ENCODE measurements around the gene PRR23E.

PRR23E gene

DNA sequence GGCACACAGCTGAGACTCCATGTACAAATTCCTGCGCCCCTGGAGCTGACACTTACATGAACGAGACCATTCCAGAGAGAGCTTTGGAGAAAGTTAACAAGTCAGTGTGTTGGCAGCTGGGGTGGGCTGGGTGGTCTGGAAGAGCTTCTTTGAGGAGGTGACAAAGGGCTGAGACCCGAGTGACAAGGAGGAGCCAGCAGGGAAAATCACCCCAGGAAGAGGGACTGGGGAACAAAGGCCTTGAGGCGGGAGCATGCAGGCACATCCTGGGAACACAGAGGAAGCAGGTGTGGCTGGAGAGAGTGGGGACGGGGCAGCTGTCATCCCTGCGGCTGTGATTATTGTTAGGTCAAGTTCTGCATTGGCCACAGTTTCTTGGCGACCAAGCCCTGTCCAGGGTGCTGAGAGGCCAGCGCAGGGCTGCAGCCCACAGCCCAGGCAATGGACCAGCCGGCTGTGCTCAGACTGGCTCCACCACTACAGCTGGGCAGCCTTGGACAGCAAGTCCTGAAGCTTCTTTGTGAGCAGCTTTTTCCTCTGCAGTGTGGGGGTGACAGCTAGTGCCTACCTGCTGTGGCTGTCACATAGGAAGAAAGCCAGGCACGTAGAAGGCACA, 34.2 kb upstream of the PRR23E start:
- no peak for ATAC-seq
- H3K27ac Mint-ChIP-seq = no peak overlapping the region
- H3K4me3 Mint-ChIP-seq = no peak overlapping the region
- H3K4me1 Mint-ChIP-seq = no peaks in the 10 kb centered on the region
- no peaks in the 10 kb centered on the region for H3K36me3 Mint-ChIP-seq
- H3K9me3 Mint-ChIP-seq = no peaks in the 10 kb centered on the region
- no peaks in the 10 kb centered on the region for H3K27me3 Mint-ChIP-seq

DNA sequence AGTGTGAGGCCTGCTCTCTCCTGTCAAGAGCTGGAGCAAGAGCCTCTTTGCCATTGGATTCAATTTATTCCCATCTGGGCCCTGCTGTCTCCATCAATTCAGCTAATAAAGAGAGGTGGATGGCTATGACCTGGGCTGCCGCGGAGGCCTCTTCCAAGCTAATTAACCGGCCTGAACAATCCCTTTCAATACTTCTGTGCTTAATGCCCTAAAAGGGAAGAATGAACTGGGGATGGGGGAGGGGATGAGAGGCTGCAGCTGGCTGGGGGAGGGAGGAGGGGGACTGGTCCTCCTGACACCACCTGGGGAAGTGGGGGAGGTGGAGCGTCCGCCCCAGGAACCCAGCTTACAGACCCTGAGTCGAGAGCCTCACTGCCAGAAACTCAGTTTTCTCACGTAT, 33.4 kb upstream of the PRR23E start:
- no peak for ATAC-seq
- H3K36me3 Mint-ChIP-seq = no peaks in the 10 kb centered on the region
- no peaks in the 10 kb centered on the region for H3K27me3 Mint-ChIP-seq
- no peak overlapping the region for H3K27ac Mint-ChIP-seq
- no peaks in the 10 kb centered on the region for H3K4me1 Mint-ChIP-seq
- H3K9me3 Mint-ChIP-seq = no peaks in the 10 kb centered on the region
- no peak overlapping the region for H3K4me3 Mint-ChIP-seq

DNA sequence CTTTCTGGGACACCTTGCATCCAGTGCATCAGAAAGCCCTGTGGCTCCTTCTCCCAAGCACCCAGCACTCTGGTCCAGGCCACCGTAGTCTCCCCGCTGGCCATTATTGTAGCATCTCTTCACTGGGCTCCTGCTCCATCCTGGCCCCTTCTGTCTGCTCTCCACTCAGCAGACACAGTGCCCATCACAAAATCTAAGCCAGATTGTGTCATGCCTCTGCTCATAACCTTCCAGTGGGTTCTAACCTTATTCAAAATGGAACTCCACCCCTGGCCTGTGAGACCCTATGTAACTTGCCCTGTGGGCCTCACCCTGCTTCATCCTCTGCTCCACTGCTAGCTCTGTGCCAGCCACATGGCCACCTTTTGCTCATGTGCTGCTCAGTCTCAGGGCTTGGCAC, 31.7 kb upstream of the PRR23E start:
- H3K4me3 Mint-ChIP-seq = no peak overlapping the region
- ATAC-seq = no peak
- peaks cover 5% of the 10 kb centered on the region for H3K27me3 Mint-ChIP-seq
- no peaks in the 10 kb centered on the region for H3K9me3 Mint-ChIP-seq
- H3K4me1 Mint-ChIP-seq = no peaks in the 10 kb centered on the region
- H3K36me3 Mint-ChIP-seq = no peaks in the 10 kb centered on the region
- no peak overlapping the region for H3K27ac Mint-ChIP-seq

DNA sequence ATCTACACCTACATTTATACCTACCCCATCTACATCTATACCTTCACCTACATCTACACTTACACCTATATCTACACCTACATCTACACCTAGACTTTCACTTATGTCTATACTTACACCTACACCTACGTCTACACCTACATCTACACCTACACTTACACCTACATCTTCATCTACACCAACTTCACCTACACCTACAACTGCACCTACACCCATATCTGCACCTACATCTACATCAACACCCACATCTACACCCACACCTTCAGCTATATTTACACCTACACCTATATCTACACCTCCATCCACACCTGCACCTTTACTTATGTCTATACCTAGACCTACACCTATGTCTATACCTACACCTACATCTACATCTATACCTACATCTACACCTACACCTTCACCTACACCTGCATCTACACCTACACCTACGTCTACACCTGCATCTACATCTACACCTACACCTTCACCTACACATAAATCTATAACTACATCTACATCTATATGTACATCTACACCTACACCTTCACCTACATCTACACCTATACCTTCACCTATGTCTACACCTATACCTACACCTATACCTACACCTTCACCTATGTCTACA, 30.9 kb upstream of the PRR23E start:
- Mint-ChIP-seq H3K27ac (no peak overlapping the region), H3K27me3 (peaks cover 13% of the 10 kb centered on the region), H3K4me3 (no peak overlapping the region), H3K4me1 (no peaks in the 10 kb centered on the region), H3K36me3 (no peaks in the 10 kb centered on the region), H3K9me3 (no peaks in the 10 kb centered on the region)
- ATAC-seq = no peak

DNA sequence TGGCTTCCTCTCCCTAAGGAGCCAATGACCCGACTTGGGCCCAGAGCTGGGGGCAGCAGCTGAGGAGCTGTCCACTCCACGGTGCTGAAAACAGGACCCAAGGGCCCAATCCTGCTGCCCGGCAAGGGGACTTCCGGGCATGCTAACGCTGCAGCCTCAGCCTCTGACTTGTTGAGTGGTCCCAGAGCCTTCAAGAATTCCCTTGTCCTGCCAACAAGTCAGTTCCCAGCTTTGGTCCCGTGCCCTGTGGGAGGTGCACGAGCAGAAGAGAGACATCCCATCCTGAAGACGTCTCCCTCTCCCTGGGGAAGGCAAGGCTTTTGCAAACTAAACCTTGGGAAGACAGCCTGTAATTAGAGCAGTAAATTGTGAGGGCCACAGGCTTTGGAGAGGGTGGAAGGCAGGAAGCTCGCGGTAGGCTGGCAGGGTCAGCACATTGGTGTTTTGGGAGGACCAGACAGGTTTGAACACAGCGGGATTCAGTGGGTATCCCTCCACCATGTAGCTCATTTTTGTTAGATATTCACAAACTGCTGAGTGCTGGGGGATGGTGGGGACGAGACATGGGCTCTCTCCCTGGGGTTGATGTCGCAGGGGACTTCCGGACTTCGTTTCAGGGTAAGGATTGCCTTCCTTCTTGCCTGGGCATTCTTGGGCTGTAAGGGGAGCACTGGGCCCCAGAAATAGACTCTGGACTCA, 29.8 kb upstream of the PRR23E start:
- no peaks in the 10 kb centered on the region for H3K36me3 Mint-ChIP-seq
- peaks cover 24% of the 10 kb centered on the region for H3K27me3 Mint-ChIP-seq
- no peak for ATAC-seq
- no peak overlapping the region for H3K4me3 Mint-ChIP-seq
- no peak overlapping the region for H3K27ac Mint-ChIP-seq
- H3K4me1 Mint-ChIP-seq = no peaks in the 10 kb centered on the region
- H3K9me3 Mint-ChIP-seq = no peaks in the 10 kb centered on the region

DNA sequence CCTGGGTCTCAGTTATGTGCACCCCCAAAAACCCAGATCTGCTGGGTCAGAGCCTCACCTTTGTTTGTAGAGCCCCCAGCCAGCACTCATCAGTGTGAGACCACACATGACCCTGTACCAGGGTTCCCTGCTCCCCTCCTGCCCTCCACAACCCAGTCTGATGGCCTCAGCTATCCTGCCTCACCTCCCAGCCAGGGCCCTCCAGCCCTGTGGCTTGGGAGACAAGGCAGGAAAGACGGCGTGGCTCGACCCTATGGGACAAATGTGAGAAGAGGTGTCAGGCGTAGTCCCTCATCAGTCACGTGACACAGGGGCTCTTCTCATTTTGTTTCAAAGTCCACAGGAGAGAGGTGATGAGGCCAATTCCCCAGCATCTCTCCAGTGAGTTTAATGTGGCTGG, 28.3 kb upstream of the PRR23E start:
- Mint-ChIP-seq H3K27ac (no peak overlapping the region), H3K4me1 (no peaks in the 10 kb centered on the region), H3K9me3 (no peaks in the 10 kb centered on the region), H3K36me3 (no peaks in the 10 kb centered on the region), H3K27me3 (peaks cover 38% of the 10 kb centered on the region), H3K4me3 (no peak overlapping the region)
- ATAC-seq = no peak

DNA sequence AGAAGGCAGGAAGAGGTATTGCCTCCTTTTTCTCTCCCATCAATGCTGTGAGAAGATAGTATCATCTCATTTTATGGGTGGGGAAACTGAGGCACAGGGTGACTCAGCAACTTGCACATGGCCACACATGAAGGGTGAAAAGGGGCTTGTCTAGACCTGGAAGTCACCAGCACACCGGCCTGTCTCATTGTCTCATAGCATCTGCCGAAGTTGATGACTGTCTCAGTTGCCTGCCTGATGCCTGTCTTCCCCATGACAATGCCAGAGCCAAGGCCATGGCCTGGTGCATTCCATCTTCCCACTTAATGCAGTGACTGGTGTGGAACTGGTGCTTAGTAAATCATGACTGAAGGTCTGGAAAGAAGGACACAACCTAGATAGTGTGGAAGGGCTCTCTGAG, 27.9 kb upstream of the PRR23E start:
- Mint-ChIP-seq H3K9me3 (no peaks in the 10 kb centered on the region), H3K36me3 (no peaks in the 10 kb centered on the region), H3K27ac (no peak overlapping the region), H3K4me1 (no peaks in the 10 kb centered on the region), H3K4me3 (no peak overlapping the region), H3K27me3 (peaks cover 39% of the 10 kb centered on the region)
- no peak for ATAC-seq

DNA sequence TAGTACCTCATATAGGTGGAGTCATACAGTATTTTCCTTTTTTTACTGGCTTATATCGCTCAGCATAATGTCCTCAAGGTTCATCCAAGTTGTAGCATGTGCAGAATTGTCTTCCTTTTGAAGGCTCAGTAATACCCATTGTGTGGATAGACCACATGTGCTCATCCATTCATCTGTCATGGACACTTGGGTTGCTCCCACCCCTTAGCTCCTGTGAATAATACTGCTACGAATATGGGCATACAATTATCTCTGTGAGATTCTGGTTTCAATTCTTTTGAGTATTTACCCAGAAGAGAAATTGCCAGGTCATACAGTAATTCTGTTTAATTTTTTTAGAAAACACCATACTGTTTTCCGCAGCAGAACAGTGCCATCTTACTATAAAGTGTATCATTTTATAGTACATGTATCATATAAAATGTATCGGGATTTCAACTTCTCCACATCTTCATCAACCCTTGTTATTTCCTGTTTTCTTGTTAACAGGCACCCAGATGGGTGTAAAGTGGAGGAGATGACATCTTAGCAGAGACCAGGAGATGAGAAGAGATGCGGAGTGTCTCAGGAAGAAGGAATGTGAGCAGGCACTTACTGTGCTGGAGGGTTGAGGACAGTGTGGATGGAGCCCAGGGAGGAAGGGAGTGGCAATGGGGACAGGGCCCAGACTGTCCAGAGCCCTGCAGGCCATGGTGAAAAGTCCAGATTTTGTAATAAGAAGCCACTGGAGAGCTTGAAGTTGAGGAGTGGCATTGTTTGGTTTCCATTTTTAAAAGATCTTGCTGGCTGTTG, 27.0 kb upstream of the PRR23E start:
- no peaks in the 10 kb centered on the region for H3K36me3 Mint-ChIP-seq
- H3K9me3 Mint-ChIP-seq = no peaks in the 10 kb centered on the region
- H3K27me3 Mint-ChIP-seq = peaks cover 47% of the 10 kb centered on the region
- ATAC-seq = no peak
- no peak overlapping the region for H3K27ac Mint-ChIP-seq
- no peak overlapping the region for H3K4me3 Mint-ChIP-seq
- H3K4me1 Mint-ChIP-seq = no peaks in the 10 kb centered on the region

DNA sequence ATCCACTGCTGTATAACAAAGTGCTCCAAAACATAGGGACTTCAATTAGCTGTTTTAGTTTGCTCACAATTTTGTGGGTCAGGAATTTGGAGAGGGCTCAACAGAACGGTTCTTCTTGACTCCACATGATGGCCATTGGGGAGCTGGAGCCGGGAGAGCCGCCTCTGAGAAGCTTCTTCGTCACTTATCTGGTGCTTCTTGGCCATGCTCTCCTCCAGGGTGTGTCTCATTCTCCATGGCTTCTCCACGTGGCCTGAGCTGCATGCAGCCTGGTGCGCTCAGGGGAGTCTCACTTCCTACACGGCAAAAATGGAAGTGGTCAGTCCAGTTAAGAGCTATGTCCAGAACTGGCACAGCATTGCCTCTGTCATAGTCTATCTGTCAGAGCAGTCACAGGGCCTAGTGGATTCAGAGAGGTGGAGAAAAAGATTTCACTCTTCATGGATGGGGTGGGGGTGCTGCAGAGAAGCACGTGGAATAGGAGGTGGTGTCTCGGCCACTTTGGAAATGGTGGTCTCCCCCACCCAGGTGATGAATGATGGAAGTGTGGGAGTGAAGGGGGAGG, 26.3 kb upstream of the PRR23E start:
- no peaks in the 10 kb centered on the region for H3K9me3 Mint-ChIP-seq
- no peak for ATAC-seq
- H3K27me3 Mint-ChIP-seq = peaks cover 54% of the 10 kb centered on the region
- no peak overlapping the region for H3K4me3 Mint-ChIP-seq
- H3K36me3 Mint-ChIP-seq = no peaks in the 10 kb centered on the region
- no peak overlapping the region for H3K27ac Mint-ChIP-seq
- H3K4me1 Mint-ChIP-seq = no peaks in the 10 kb centered on the region

DNA sequence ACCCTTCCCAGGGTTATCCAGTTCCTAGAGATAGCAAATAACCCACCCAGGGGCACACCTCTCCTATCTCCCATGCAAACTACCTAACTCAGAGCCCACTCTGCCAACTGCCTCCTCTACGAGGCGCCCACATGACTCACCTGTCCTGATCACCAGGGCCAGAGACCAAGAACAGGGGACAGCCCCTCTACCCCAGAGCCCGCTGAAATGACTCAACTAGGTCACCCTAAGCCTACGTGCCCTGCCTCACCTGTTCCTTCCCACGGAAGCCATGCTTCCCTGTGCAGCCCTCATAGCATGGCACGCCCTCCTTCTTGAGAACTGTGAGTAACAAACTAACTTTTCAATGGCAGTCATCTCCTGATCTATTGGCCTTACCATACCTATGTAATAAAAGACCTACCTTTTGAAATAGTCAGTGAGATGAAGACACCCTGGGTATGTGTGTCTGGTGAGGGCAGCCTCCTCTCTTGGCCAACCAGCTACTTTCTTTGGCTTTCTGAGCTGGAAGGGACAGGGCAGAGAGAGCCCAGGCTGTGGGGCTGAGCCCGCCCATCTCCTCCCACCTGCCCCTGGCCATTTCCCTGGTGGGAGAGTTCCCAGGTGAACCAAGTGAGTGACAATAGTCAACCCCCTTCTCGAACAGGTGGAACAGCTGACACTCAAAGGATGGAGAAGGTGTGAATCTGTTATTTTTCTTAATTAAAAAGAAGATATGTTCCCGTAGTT, 25.5 kb upstream of the PRR23E start:
- ATAC-seq = no peak
- Mint-ChIP-seq H3K36me3 (no peaks in the 10 kb centered on the region), H3K4me3 (no peak overlapping the region), H3K27me3 (peaks cover 63% of the 10 kb centered on the region), H3K27ac (no peak overlapping the region), H3K9me3 (no peaks in the 10 kb centered on the region), H3K4me1 (no peaks in the 10 kb centered on the region)

DNA sequence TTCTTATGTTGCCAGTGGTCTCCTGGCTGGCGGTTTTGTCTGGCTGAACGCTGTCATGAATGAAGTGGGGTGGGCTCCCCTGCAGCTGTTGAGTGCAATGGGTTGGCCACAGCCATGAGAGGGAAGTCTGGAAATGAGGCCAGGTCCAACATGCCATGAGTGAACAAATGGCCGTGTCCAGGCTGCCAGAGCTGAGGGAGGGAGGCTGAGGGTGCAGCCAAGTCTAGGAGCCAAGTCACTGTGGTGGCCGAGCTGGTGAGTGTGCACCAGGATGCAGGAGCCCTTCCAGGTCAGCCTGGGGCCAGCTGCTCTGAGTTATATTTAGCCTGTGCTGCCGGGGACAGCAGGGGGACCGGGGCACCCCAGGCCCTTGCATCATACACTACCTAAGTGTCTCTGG, 24.7 kb upstream of the PRR23E start:
- no peaks in the 10 kb centered on the region for H3K4me1 Mint-ChIP-seq
- no peak for ATAC-seq
- H3K4me3 Mint-ChIP-seq = no peak overlapping the region
- no peaks in the 10 kb centered on the region for H3K36me3 Mint-ChIP-seq
- H3K27me3 Mint-ChIP-seq = peaks cover 71% of the 10 kb centered on the region
- no peaks in the 10 kb centered on the region for H3K9me3 Mint-ChIP-seq
- H3K27ac Mint-ChIP-seq = no peak overlapping the region

DNA sequence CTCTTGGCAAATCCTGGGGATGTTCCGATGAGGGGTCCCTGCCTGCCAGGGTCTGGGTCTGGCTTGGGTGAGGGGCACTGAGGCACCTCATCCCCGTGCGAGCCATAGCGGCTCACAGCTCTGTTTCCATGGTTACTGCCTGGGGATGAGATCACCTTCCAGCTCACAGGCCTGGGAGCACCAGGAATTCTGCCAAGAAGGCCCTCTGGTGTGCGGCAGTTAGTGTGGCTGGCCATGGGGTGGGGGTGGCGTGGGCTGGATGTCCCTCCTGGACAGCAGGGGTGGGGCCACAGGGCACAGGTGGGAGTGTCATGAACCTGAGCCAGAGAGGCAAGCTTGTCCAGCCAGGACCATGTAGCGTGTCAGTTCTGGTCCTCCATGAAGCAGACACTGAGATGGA, 22.1 kb upstream of the PRR23E start:
- no peaks in the 10 kb centered on the region for H3K9me3 Mint-ChIP-seq
- H3K36me3 Mint-ChIP-seq = no peaks in the 10 kb centered on the region
- H3K27ac Mint-ChIP-seq = no peak overlapping the region
- ATAC-seq = no peak
- peaks cover 92% of the 10 kb centered on the region for H3K27me3 Mint-ChIP-seq
- no peaks in the 10 kb centered on the region for H3K4me1 Mint-ChIP-seq
- no peak overlapping the region for H3K4me3 Mint-ChIP-seq

DNA sequence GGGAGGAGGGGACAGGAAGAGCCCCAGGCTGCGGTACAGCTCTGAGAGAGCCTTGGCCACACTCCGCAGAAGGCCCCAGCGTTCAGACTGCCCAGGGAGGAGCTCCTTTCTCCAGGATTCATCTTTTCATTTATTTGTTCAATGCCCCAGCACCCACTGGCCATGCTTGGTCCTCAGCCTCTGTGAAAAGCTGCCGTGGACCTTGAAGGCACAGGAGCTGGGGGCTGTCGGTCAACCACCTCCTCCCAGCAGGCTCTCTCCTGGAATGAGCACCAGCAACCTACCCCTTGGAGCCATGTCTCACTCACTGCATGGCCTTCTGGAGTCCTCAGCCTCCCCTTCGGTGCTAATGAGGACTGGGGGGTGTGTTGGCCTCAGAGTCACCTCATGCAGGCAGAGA, 21.6 kb upstream of the PRR23E start:
- peak; percentile 3 for ATAC-seq
- Mint-ChIP-seq H3K27ac (no peak overlapping the region), H3K36me3 (no peaks in the 10 kb centered on the region), H3K4me3 (no peak overlapping the region), H3K27me3 (peaks cover 87% of the 10 kb centered on the region), H3K4me1 (no peaks in the 10 kb centered on the region), H3K9me3 (no peaks in the 10 kb centered on the region)

DNA sequence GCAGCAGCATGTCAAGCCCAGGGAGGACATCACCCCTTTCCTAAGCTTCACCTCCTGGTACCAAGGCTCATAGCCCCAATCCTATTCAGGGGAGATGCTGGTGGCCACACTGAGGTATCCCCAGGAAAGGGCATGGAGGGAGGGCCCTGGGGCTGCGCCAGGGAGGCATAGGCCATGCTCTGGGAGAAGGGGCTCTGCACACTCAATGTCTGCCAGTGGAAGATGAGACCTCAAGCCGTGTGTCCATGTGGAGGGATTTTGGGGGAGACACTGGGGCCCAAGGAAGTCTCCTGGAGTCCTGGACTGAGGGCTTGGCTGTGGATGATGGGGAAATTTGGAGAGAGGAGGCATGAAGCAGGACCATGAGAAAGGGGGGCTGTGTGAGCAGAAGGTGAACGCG, 21.2 kb upstream of the PRR23E start:
- Mint-ChIP-seq H3K4me3 (no peak overlapping the region), H3K9me3 (no peaks in the 10 kb centered on the region), H3K27me3 (peaks cover 83% of the 10 kb centered on the region), H3K36me3 (no peaks in the 10 kb centered on the region), H3K27ac (no peak overlapping the region), H3K4me1 (no peaks in the 10 kb centered on the region)
- peak; percentile 4 for ATAC-seq

DNA sequence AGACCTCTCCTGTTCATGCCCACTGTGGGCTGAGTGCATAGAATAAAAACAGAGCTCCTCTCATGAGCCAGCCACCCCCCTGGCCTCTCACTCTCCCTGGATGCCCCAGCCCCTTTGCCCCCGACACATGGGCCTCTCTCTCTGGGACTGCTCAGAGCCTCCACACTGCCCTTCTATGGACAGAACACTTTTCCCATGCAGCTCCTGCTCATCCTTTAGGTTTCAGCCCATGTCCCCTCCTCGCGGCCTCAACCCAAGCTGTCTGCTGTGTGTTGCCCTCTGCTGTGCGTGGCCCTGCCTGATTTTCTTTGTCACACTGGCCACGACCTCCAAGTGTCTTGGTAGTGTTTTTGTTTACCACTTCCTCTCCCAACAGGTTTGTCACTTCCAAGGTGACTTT, 20.7 kb upstream of the PRR23E start:
- no peak for ATAC-seq
- Mint-ChIP-seq H3K4me1 (no peaks in the 10 kb centered on the region), H3K36me3 (no peaks in the 10 kb centered on the region), H3K27ac (no peak overlapping the region), H3K9me3 (no peaks in the 10 kb centered on the region), H3K27me3 (peaks cover 78% of the 10 kb centered on the region), H3K4me3 (no peak overlapping the region)

Data from stimulated activated memory B cell treated with anti-CD40 and anti-IgM and Interleukin-4, amounts not matched to agents 10 μg/mL and 1 μg/mL and 100 μg/mL, for 72 hours (primary cell).